ENCODE results near the gene VPS45. TPM values are rescaled to one million over a fixed set of nuclear protein-coding genes. Genes with fewer than 3 reads are reported as not detected.

Gene VPS45
- total and polyA plus RNA-seq, 4 donors, result 7.7 to 24.2 (median 14.1) TPM

- H3K9ac ChIP-seq (ENCODE audit: low read depth in 1 of 2, low read length in 2 of 2), result no peak overlapping the region
- H3K9me3 ChIP-seq (ENCODE audit: control insufficient read depth in 4 of 4, low read length in 3 of 4), result no peaks in the 10 kb centered on the region
- H3K4me1 ChIP-seq (ENCODE audit: control insufficient read depth in 4 of 4, insufficient read depth in 4 of 4, low read length in 3 of 4), result peaks cover 0 to 10% (median 5%) of the 10 kb centered on the region in 4 donors
- TF ChIP-seq EGR1 (IDR thresholded peaks at IDR 0.05; ENCODE audit: low read depth in 2 of 2) (no peak), HNF4G (IDR thresholded peaks at IDR 0.05) (no peak), FOXA2 (IDR thresholded peaks at IDR 0.05) (no peak), JUND (IDR thresholded peaks at IDR 0.05) (no peak), REST (IDR thresholded peaks at IDR 0.05) (no peak), MAX (IDR thresholded peaks at IDR 0.05) (no peak), RAD21 (IDR thresholded peaks at IDR 0.05) (no peak), YY1 (IDR thresholded peaks at IDR 0.05) (no peak), ZBTB33 (IDR thresholded peaks at IDR 0.05) (no peak), CTCF (IDR thresholded peaks at IDR 0.05; ENCODE audit: low read depth, low read length, missing input control) (no peak), ATF3 (IDR thresholded peaks at IDR 0.05) (no peak), RXRA (IDR thresholded peaks at IDR 0.05) (no peak), SP1 (IDR thresholded peaks at IDR 0.05) (no peak), NR2F2 (IDR thresholded peaks at IDR 0.05) (no peak), HNF4A (conservative IDR thresholded peaks at IDR 0.05) (no peak), GABPA (IDR thresholded peaks at IDR 0.05 in 1 of 2, conservative IDR thresholded peaks at IDR 0.05 in 1 of 2) (no peak), FOXA1 (IDR thresholded peaks at IDR 0.05) (no peak), TAF1 (conservative IDR thresholded peaks at IDR 0.05) (no peak)
- H3K27ac ChIP-seq (ENCODE audit: low read depth in 1 of 2, low read length in 2 of 2), result peak overlapping the region in 1 of 2 donors; percentile 84
- H3K36me3 ChIP-seq (ENCODE audit: control insufficient read depth in 4 of 4, insufficient read depth in 3 of 4, low read depth in 1 of 4, low read length in 3 of 4), result no peaks in the 10 kb centered on the region
- WGBS, result 95% methylated on average over 7 of the region's 7 CpGs
- no peak for DNase-seq (ENCODE audit: low spot score)
- H3K27me3 ChIP-seq (ENCODE audit: control insufficient read depth in 4 of 4, insufficient read depth in 4 of 4, low read length in 3 of 4), result no peaks in the 10 kb centered on the region
- H3K4me3 ChIP-seq (ENCODE audit: low read depth in 1 of 3, low read length in 3 of 3), result no peak overlapping the region
These were observed 117.9 kb downstream of the VPS45 start for GRCh38 chr1:150185481-150185880.
